ENCODE results near the gene ADAM15. TPM values are rescaled to one million over a fixed set of nuclear protein-coding genes. Genes with fewer than 3 reads are reported as not detected.

Gene ADAM15
- polyA plus RNA-seq, 3 donors = 44.5 to 202 (median 74.3) TPM

DNA sequence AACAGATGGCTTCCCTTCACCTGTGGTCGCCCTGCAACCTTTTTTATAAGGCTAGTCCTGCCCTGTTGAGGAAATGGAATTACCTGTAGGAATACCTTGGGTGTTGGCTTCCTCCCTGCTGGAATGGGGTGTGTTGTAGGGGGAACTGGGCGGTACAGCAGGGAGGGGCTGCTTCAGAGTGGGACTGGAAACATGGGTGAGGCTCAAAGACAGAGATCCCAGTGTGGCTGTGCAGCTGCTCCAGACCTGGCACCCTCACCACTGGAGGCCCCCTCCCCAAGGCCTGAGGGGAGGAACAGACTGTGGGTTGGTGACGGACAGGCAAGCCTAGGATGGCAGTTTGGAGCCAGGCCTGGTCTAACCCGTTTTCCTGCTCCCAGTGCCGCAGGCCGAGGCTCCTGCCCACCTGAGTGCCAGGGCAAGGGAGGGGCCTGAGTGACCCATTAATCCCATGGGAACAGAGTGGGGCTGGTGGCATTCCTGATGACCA lies 32.0 kb downstream of the ADAM15 start:
- Histone ChIP-seq H3K4me1 (ENCODE audit: control insufficient read depth in 1 of 2, insufficient read depth in 2 of 2, low read length in 2 of 2) (peaks cover 61 to 75% of the 10 kb centered on the region in 2 donors), H3K9me3 (replicated peaks in 1 of 2; ENCODE audit: control insufficient read depth in 1 of 2, insufficient read depth in 1 of 2, low read length in 2 of 2) (peaks cover 0 to 16% of the 10 kb centered on the region in 2 donors), H2AFZ (ENCODE audit: insufficient read depth, low read depth, low read length, poor library complexity, severe bottlenecking) (no peak overlapping the region), H3K36me3 (replicated peaks in 1 of 2; ENCODE audit: control insufficient read depth in 1 of 2, insufficient read depth in 2 of 2, low read length in 2 of 2) (no peaks in the 10 kb centered on the region), H3K27me3 (ENCODE audit: control insufficient read depth in 2 of 2, insufficient read depth in 2 of 2, low read length in 2 of 2) (peaks cover 52 to 60% of the 10 kb centered on the region in 2 donors), H3K4me3 (replicated peaks in 1 of 3; ENCODE audit: low read depth in 2 of 3, low read length in 3 of 3) (no peak overlapping the region), H3K4me2 (replicated peaks; ENCODE audit: extremely low read depth, low read length, poor library complexity, severe bottlenecking) (no peak overlapping the region), H4K20me1 (ENCODE audit: insufficient read depth, low read length) (peaks cover 49% of the 10 kb centered on the region), H3K79me2 (ENCODE audit: insufficient read depth, low read length) (no peaks in the 10 kb centered on the region), H3K9ac (ENCODE audit: insufficient read depth, low read length, poor library complexity, severe bottlenecking) (no peak overlapping the region), H3K27ac (ENCODE audit: low read depth in 1 of 2, low read length in 2 of 2) (no peak overlapping the region)
- Mint-ChIP-seq H3K36me3 (peaks cover 18% of the 10 kb centered on the region in 2 donors), H3K27me3 (ENCODE audit: low read depth in 3 of 3) (peaks cover 48 to 64% (median 58%) of the 10 kb centered on the region in 3 donors), H3K4me1 (peaks cover 53% of the 10 kb centered on the region), H3K27ac (no peak overlapping the region), H3K9me3 (peaks cover 0 to 40% (median 15%) of the 10 kb centered on the region in 7 donors), H3K4me3 (peak overlapping the region in 1 of 2 donors; percentile 97)
- 86% methylated on average over 5 of the region's 6 CpGs for WGBS (ENCODE audit: insufficient coverage)
- TF ChIP-seq, protein P1, sequence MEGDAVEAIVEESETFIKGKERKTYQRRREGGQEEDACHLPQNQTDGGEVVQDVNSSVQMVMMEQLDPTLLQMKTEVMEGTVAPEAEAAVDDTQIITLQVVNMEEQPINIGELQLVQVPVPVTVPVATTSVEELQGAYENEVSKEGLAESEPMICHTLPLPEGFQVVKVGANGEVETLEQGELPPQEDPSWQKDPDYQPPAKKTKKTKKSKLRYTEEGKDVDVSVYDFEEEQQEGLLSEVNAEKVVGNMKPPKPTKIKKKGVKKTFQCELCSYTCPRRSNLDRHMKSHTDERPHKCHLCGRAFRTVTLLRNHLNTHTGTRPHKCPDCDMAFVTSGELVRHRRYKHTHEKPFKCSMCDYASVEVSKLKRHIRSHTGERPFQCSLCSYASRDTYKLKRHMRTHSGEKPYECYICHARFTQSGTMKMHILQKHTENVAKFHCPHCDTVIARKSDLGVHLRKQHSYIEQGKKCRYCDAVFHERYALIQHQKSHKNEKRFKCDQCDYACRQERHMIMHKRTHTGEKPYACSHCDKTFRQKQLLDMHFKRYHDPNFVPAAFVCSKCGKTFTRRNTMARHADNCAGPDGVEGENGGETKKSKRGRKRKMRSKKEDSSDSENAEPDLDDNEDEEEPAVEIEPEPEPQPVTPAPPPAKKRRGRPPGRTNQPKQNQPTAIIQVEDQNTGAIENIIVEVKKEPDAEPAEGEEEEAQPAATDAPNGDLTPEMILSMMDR (IDR thresholded peaks at IDR 0.05) = no peak
- DNase-seq = peak in 1 of 3 donors; percentile 5
- intact Hi-C loops (cut with micrococcal nuclease) = loop anchor here in 1 of 2 donors (10.0 kb wide), 1 partner anchor 528 kb away; the partner anchor contains the start of gene UBE2Q1

DNA sequence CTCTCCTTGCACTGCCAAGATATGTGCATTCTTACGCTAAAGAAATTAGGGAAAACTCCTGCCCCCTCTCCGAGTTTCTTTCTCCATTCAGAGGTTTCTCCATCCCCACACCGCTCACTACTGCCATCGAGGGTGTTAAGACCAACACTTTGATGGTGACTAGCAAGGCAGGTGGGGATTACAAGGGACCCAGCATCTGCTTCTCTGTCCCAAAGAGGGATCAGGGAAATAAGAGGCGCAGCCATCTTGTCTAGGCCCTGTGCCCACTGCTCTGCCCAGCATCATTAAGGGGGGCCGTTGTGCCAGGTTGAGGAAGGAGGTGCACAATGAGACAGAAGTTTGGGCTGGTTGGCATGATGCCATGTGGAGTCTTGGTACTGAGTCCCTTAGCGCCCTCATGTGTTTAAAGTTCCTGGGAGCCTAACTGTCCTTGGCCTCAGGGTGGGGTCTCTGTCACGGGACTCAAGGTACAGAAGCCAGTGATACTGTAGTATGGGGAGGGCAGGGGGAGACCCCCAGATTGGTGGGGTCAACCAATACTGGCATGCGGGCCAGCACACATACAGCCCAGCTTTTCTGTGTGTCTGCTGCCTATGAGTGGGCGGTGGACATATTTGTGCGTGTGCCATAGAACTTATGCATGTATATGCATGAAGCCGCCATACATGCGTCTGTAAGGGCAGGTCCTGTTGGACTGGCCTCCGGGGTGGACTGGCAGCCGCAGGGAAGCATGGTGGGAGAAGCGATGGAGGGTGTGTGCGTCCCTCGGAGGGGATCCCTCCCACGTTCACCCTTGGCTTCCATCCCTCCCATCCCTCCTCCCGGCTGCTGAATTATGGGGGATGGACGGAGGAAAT lies 33.0 kb downstream of the ADAM15 start:
- Histone ChIP-seq H3K79me2 (ENCODE audit: insufficient read depth, low read length) (no peaks in the 10 kb centered on the region), H3K27ac (ENCODE audit: low read depth in 1 of 2, low read length in 2 of 2) (no peak overlapping the region), H3K9me3 (replicated peaks in 1 of 2; ENCODE audit: control insufficient read depth in 1 of 2, insufficient read depth in 1 of 2, low read length in 2 of 2) (peaks cover 0 to 16% of the 10 kb centered on the region in 2 donors), H3K4me2 (replicated peaks; ENCODE audit: extremely low read depth, low read length, poor library complexity, severe bottlenecking) (peak overlapping the region; percentile 94), H4K20me1 (ENCODE audit: insufficient read depth, low read length) (peaks cover 47% of the 10 kb centered on the region), H3K4me3 (replicated peaks in 1 of 3; ENCODE audit: low read depth in 2 of 3, low read length in 3 of 3) (peak overlapping the region in 2 of 3 experiments; percentile 75 to 96), H3K4me1 (ENCODE audit: control insufficient read depth in 1 of 2, insufficient read depth in 2 of 2, low read length in 2 of 2) (peaks cover 58 to 68% of the 10 kb centered on the region in 2 donors), H3K36me3 (replicated peaks in 1 of 2; ENCODE audit: control insufficient read depth in 1 of 2, insufficient read depth in 2 of 2, low read length in 2 of 2) (no peaks in the 10 kb centered on the region), H3K27me3 (ENCODE audit: control insufficient read depth in 2 of 2, insufficient read depth in 2 of 2, low read length in 2 of 2) (peaks cover 45 to 52% of the 10 kb centered on the region in 2 donors), H2AFZ (ENCODE audit: insufficient read depth, low read depth, low read length, poor library complexity, severe bottlenecking) (peak overlapping the region; percentile 95), H3K9ac (ENCODE audit: insufficient read depth, low read length, poor library complexity, severe bottlenecking) (no peak overlapping the region)
- WGBS (ENCODE audit: insufficient coverage) = 38% methylated on average over 10 of the region's 21 CpGs
- DNase-seq = peak in 2 of 3 donors; percentile 36 to 50
- H3K27me3 Mint-ChIP-seq (ENCODE audit: low read depth in 3 of 3) = peaks cover 44 to 54% (median 52%) of the 10 kb centered on the region in 3 donors
- intact Hi-C loops (cut with micrococcal nuclease) = loop anchor here in 1 of 2 donors (1.0 to 10.0 kb wide), 2 partner anchors 21 to 529 kb away; partner anchors contain the start of genes EFNA4 and UBE2Q1
- peaks cover 0 to 37% (median 15%) of the 10 kb centered on the region in 7 donors for H3K9me3 Mint-ChIP-seq
- peaks cover 48% of the 10 kb centered on the region for H3K4me1 Mint-ChIP-seq
- H3K27ac Mint-ChIP-seq = peak overlapping the region in 2 of 7 donors; percentile 46 to 68
- TF ChIP-seq, protein P1 (IDR thresholded peaks at IDR 0.05) = no peak
- H3K4me3 Mint-ChIP-seq = peak overlapping the region; percentile 95 to 97
- peaks cover 17 to 18% of the 10 kb centered on the region in 2 donors for H3K36me3 Mint-ChIP-seq

Data from CD14-positive monocyte (primary cell).